ENCODE results near the gene GSK3B. TPM values are rescaled to one million over a fixed set of nuclear protein-coding genes. Genes with fewer than 3 reads are reported as not detected.
A peak's percentile ranks its signal among the peaks of the same experiment; 100 is the strongest.
"Not testable (repeated sequence)": the region's sequence is repeated elsewhere in the genome, so short reads cannot be mapped to it uniquely, and the experiment has no call there.

The GSK3B gene
- polyA plus RNA-seq, 1 donor = 31.4 TPM

DNA sequence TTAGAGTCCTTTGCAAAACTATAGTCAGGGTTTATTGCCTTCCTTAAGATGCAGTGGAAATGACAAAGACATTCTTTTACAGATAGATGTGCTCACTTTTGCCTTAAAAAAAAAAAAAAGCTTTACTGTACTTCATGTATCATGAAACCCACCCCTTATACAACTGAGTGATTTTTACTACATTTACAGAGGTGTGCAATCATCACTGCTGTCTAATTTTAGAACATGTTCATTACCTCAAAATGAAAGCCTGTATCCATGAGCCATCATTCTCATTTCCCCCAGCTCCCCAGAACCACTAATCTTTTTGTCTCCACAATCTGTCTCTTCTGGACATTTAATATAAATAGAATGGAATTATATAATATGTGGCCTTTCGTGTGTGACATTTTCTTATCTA is 200.5 kb downstream of the GSK3B start:
- Histone ChIP-seq H3K27ac (ENCODE audit: low read length) (no peak overlapping the region), H3K27me3 (ENCODE audit: control insufficient read depth, insufficient read depth, low read length) (no peaks in the 10 kb centered on the region), H3K36me3 (ENCODE audit: control insufficient read depth, insufficient read depth, low read length) (peaks cover 4% of the 10 kb centered on the region), H3K4me1 (ENCODE audit: control insufficient read depth, insufficient read depth, low read length) (no peaks in the 10 kb centered on the region), H3K4me3 (ENCODE audit: low read length) (no peak overlapping the region), H3K9me3 (ENCODE audit: control insufficient read depth, low read depth, low read length) (no peaks in the 10 kb centered on the region)
- no peak for DNase-seq
- 83% methylated on average over 1 of the region's 1 CpG for WGBS (ENCODE audit: insufficient coverage, low lambda C conversion rate)

DNA sequence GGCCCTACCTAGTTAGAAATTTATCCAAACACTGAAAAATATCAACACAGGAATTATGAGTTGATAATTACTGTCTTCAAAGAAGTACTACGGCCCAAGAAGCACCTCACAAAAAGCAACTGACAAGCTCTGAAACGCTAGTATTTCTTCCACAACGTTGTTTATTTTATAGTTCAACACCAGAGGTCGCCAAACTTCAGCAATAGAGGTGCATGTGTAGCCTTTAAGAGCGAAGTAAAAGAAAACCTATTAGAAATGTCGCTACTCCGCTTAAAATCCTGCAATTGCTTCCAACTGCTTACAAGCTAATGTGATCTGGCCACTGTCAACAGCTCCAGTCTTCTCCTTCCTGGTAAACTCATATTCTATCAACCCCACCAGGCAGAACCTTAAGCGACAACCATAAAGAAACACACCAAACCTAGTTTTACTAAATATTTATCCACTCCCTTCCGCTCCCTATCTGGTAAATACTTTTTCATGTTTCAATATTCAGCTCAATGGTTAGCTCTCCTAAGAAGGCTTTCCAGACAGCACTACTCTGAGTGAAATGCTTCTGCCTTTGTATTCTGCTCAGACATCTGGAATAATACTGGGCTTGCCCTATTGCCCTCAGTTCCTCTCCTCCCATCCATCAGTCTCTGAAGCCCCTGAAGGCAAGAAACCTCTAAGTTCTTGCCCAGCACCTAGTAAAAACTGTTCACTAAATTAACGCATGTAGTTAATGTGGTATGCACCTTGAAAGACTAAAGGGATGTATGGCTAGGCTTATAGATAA is 202.1 kb downstream of the GSK3B start:
- Histone ChIP-seq H3K27ac (ENCODE audit: low read length) (no peak overlapping the region), H3K9me3 (ENCODE audit: control insufficient read depth, low read depth, low read length) (no peaks in the 10 kb centered on the region), H3K27me3 (ENCODE audit: control insufficient read depth, insufficient read depth, low read length) (no peaks in the 10 kb centered on the region), H3K4me3 (ENCODE audit: low read length) (no peak overlapping the region), H3K4me1 (ENCODE audit: control insufficient read depth, insufficient read depth, low read length) (no peaks in the 10 kb centered on the region), H3K36me3 (ENCODE audit: control insufficient read depth, insufficient read depth, low read length) (peaks cover 5% of the 10 kb centered on the region)
- peak; percentile 37 to 55 for DNase-seq
- WGBS (ENCODE audit: insufficient coverage, low lambda C conversion rate) = 75% methylated on average over 4 of the region's 10 CpGs

DNA sequence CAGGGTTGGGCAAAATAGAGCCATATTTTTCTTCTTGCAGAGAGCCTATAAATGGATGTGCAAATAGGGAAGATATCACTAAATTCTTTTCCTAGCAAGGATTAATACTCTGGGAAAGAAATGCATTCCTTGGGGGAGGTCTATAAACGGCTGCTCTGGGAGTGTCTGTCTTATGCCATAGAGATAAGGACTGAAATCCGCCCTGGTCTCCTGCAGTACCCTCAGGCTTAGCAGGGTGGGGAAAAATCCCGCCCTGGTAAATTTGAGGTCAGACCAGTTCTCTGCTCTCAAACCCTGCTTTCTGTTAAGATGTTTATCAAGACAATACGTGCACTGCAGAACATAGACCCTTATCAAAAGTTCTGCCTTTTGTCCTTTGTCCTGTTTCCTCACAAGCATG is 205.6 kb downstream of the GSK3B start:
- H3K4me1 ChIP-seq (ENCODE audit: control insufficient read depth, insufficient read depth, low read length); H3K27ac ChIP-seq (ENCODE audit: low read length); H3K9me3 ChIP-seq (ENCODE audit: control insufficient read depth, low read depth, low read length); H3K27me3 ChIP-seq (ENCODE audit: control insufficient read depth, insufficient read depth, low read length); H3K36me3 ChIP-seq (ENCODE audit: control insufficient read depth, insufficient read depth, low read length); H3K4me3 ChIP-seq (ENCODE audit: low read length): not testable (repeated sequence)
- no CpG with 5 or more reads among the region's 4 CpGs for WGBS (ENCODE audit: insufficient coverage, low lambda C conversion rate)
- DNase-seq = peak in 1 of 2 donors; percentile 6

DNA sequence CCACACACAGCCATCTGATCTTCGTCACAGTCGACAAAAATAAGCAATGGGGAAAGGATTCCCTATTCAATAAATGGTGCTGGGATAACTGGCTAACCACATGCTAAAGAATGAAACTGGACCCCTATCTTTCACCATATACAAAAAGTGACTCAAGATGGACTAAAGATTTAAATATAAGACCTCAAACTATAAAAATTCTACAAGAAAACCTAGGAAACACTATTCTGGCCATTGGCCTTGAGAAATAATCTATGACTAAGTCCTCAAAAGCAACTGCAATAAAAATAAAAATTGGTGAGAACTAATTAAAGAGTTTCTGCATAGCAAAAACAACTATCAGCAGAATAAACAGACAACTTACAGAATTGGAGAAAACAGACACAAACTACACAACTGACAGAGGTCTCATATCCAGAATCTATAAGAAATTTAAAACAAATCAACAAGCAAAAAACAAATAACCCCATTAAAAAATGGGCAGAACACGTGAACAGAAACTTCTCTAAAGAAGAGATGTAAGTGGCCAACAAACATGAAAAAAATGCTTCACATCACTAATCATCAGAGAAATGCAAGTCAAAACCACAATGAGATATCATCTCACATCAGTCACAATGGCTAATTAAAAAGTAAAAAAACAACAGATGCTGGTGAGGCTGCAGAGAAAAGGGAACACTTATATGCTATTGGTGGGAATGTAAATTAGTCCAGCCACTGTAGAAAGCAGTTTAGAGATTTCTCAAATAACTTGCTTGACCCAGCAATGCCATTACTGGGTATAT is 208.3 kb downstream of the GSK3B start:
- peaks cover 12% of the 10 kb centered on the region for H3K36me3 ChIP-seq (ENCODE audit: control insufficient read depth, insufficient read depth, low read length)
- WGBS (ENCODE audit: insufficient coverage, low lambda C conversion rate) = no CpG with 5 or more reads among the region's 3 CpGs
- no peaks in the 10 kb centered on the region for H3K9me3 ChIP-seq (ENCODE audit: control insufficient read depth, low read depth, low read length)
- H3K27ac ChIP-seq (ENCODE audit: low read length) = no peak overlapping the region
- DNase-seq = no peak
- no peaks in the 10 kb centered on the region for H3K4me1 ChIP-seq (ENCODE audit: control insufficient read depth, insufficient read depth, low read length)
- H3K27me3 ChIP-seq (ENCODE audit: control insufficient read depth, insufficient read depth, low read length) = no peaks in the 10 kb centered on the region
- H3K4me3 ChIP-seq (ENCODE audit: low read length) = no peak overlapping the region

DNA sequence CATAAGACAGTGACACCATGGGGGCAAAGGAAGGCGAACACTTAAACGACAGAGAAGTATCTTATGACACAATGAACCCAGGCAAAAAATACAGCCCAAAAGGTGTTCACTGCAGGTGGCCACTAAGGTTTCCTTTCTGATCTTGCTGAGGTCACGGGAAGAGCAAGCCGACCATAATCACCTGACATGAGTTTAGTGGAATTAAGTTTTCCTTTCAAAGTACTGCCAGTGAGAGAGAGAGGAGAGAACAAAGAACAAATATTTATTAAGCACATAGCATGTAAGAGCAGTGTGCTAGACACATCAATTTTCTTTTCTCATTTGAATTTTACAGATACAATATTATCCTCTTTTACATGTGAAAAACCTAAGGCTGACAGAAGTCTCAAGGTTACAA is 210.1 kb downstream of the GSK3B start:
- H3K4me1 ChIP-seq (ENCODE audit: control insufficient read depth, insufficient read depth, low read length) = no peaks in the 10 kb centered on the region
- H3K9me3 ChIP-seq (ENCODE audit: control insufficient read depth, low read depth, low read length) = no peaks in the 10 kb centered on the region
- no peaks in the 10 kb centered on the region for H3K27me3 ChIP-seq (ENCODE audit: control insufficient read depth, insufficient read depth, low read length)
- peaks cover 18% of the 10 kb centered on the region for H3K36me3 ChIP-seq (ENCODE audit: control insufficient read depth, insufficient read depth, low read length)
- H3K27ac ChIP-seq (ENCODE audit: low read length) = no peak overlapping the region
- no peak overlapping the region for H3K4me3 ChIP-seq (ENCODE audit: low read length)
- 83% methylated on average over 1 of the region's 4 CpGs for WGBS (ENCODE audit: insufficient coverage, low lambda C conversion rate)
- DNase-seq = no peak

DNA sequence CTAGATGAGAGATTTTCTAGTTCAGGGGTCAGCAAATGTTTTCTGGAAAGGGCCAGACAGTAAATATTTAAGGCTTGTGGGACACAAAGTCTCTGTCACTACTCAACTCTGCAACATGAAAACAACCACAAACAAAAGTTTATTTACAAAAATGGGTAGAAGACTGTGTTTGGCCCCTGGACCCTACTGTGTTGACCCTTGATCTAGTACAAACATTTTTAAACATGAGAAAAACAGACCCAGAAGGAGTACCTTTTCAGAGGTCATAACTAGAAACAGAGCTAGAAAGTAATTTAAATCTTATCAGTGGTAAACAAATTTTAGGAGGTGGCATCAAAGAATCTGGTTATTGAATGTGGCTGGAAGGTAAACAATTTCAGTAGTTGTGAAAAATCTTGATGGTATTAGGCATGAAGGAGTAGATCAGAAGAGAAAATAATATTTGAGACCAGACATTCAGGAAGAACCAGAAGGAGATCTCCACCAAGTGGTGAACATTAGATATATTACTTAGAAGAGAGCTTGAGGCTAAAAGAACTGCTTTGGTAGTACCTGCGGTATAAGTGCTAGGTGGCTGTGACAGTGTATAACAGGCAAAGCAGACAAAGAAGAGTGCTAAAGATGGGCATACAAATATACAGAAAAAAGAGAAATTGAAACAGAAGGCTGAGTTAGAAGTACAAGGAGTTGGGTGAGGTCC is 210.6 kb downstream of the GSK3B start:
- no peak overlapping the region for H3K27ac ChIP-seq (ENCODE audit: low read length)
- no peaks in the 10 kb centered on the region for H3K27me3 ChIP-seq (ENCODE audit: control insufficient read depth, insufficient read depth, low read length)
- no peak for DNase-seq
- H3K36me3 ChIP-seq (ENCODE audit: control insufficient read depth, insufficient read depth, low read length) = peaks cover 13% of the 10 kb centered on the region
- WGBS (ENCODE audit: insufficient coverage, low lambda C conversion rate) = 100% methylated on average over 1 of the region's 1 CpG
- H3K9me3 ChIP-seq (ENCODE audit: control insufficient read depth, low read depth, low read length) = no peaks in the 10 kb centered on the region
- H3K4me3 ChIP-seq (ENCODE audit: low read length) = no peak overlapping the region
- no peaks in the 10 kb centered on the region for H3K4me1 ChIP-seq (ENCODE audit: control insufficient read depth, insufficient read depth, low read length)

DNA sequence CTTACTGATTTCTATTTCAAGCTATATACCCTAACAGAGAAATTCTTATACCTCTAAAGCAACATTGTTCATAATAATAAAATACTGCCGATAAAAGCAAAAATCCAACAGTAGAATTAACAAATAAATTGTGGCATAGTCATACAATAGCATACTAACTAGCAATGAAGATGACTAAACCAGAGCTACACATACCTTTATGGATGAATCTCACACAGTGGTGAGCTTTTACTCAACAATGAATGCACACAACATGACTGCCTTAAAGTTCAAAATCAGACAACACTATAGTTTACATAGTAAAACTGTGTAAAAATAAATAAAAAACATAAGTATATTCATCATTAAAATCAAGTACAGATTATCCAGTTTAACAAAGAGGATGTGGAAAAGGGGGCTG is 213.3 kb downstream of the GSK3B start:
- no CpG with 5 or more reads among the region's 1 CpG for WGBS (ENCODE audit: insufficient coverage, low lambda C conversion rate)
- H3K4me3 ChIP-seq (ENCODE audit: low read length) = no peak overlapping the region
- DNase-seq = no peak
- H3K36me3 ChIP-seq (ENCODE audit: control insufficient read depth, insufficient read depth, low read length) = peaks cover 16% of the 10 kb centered on the region
- no peaks in the 10 kb centered on the region for H3K27me3 ChIP-seq (ENCODE audit: control insufficient read depth, insufficient read depth, low read length)
- H3K27ac ChIP-seq (ENCODE audit: low read length) = no peak overlapping the region
- H3K9me3 ChIP-seq (ENCODE audit: control insufficient read depth, low read depth, low read length) = no peaks in the 10 kb centered on the region
- no peaks in the 10 kb centered on the region for H3K4me1 ChIP-seq (ENCODE audit: control insufficient read depth, insufficient read depth, low read length)

DNA sequence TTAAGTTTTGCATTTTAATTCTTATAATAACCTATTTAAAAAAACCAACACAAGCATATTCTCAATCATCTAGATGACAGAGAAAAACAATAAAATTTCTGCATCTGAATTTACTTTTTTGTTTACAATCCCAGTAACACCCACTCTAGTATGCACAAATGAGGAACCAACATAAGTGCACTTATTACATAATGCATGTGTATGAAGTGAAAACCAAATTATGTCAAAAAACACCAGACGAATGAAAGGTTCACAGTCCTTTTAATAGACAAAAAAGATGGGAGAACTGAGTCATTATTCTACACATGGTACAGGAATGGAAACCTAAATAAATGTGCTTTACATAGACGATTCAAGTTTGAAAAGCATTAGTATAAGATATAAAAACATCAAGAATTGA is 220.6 kb downstream of the GSK3B start:
- Histone ChIP-seq H3K27ac (ENCODE audit: low read length) (no peak overlapping the region), H3K4me3 (ENCODE audit: low read length) (no peak overlapping the region), H3K9me3 (ENCODE audit: control insufficient read depth, low read depth, low read length) (no peaks in the 10 kb centered on the region), H3K27me3 (ENCODE audit: control insufficient read depth, insufficient read depth, low read length) (no peaks in the 10 kb centered on the region), H3K4me1 (ENCODE audit: control insufficient read depth, insufficient read depth, low read length) (no peaks in the 10 kb centered on the region), H3K36me3 (ENCODE audit: control insufficient read depth, insufficient read depth, low read length) (peaks cover 3% of the 10 kb centered on the region)
- 100% methylated on average over 2 of the region's 2 CpGs for WGBS (ENCODE audit: insufficient coverage, low lambda C conversion rate)
- no peak for DNase-seq

DNA sequence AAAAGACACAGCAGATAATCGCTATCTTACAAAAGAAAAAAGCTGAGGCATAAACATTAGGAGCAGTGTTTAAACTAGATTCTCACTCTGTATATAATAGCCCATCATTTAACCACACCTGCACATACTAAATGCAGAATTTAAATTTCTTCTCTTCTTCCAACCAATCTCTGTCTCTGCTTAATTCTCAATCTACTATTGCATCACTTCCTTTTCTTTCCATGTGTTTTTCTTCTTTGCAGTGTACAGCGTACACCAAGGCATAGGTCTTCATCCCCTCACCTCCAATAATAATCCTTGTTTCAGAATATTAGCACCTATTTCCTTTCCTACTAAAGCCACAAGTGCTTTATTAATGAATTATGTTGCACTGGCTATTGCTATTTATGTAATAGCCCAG is 221.5 kb downstream of the GSK3B start:
- no peak overlapping the region for H3K4me3 ChIP-seq (ENCODE audit: low read length)
- no CpG with 5 or more reads among the region's 2 CpGs for WGBS (ENCODE audit: insufficient coverage, low lambda C conversion rate)
- H3K27ac ChIP-seq (ENCODE audit: low read length) = no peak overlapping the region
- no peak for DNase-seq
- H3K27me3 ChIP-seq (ENCODE audit: control insufficient read depth, insufficient read depth, low read length) = no peaks in the 10 kb centered on the region
- H3K4me1 ChIP-seq (ENCODE audit: control insufficient read depth, insufficient read depth, low read length) = no peaks in the 10 kb centered on the region
- no peaks in the 10 kb centered on the region for H3K9me3 ChIP-seq (ENCODE audit: control insufficient read depth, low read depth, low read length)
- H3K36me3 ChIP-seq (ENCODE audit: control insufficient read depth, insufficient read depth, low read length) = peaks cover 3% of the 10 kb centered on the region

DNA sequence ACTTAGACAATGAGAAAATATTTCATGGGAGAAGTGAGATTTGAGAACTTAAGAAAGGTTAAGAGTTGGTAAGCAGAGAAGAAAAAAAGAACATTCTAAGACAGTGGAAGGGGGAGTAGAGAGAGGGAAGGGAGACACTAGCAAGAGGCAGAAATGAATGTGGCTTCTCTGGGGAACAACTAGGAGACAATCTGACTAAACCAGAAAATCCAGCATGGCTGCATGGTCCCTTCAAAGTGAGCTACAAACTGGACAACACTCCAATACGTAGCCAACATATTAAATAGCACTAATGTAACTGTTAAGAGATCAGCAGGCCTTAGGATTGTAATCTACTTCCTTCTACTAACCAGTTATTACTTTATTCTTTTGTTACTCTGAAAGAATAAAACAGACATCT is 222.7 kb downstream of the GSK3B start:
- H3K4me1 ChIP-seq (ENCODE audit: control insufficient read depth, insufficient read depth, low read length) = no peaks in the 10 kb centered on the region
- 86% methylated on average over 1 of the region's 1 CpG for WGBS (ENCODE audit: insufficient coverage, low lambda C conversion rate)
- peaks cover under 1% of the 10 kb centered on the region for H3K36me3 ChIP-seq (ENCODE audit: control insufficient read depth, insufficient read depth, low read length)
- H3K9me3 ChIP-seq (ENCODE audit: control insufficient read depth, low read depth, low read length) = no peaks in the 10 kb centered on the region
- no peak for DNase-seq
- H3K4me3 ChIP-seq (ENCODE audit: low read length) = no peak overlapping the region
- no peak overlapping the region for H3K27ac ChIP-seq (ENCODE audit: low read length)
- H3K27me3 ChIP-seq (ENCODE audit: control insufficient read depth, insufficient read depth, low read length) = no peaks in the 10 kb centered on the region

All from large intestine (tissue), 3 donors.